Omental fat pad (tissue), 4 donors: ENCODE results near the gene C9orf50. TPM values are rescaled to one million over a fixed set of nuclear protein-coding genes. Genes with fewer than 3 reads are reported as not detected.
"Not testable (repeated sequence)": the region's sequence is repeated elsewhere in the genome, so short reads cannot be mapped to it uniquely, and the experiment has no call there.

Experiments
- ATAC-seq: fragments of 150-250 bp; one replicate; pipeline ENCODE4 v1.9.1; 2016; ENCODE audit warnings: mild to moderate bottlenecking, moderate library complexity; ENCODE audit not compliant: low FRiP score
- DNase-seq: peaks from one replicate; pipeline ENCODE4 v3.0.0-alpha.2; 2019; ENCODE audit warnings: low spot score
- CTCF ChIP-seq, 3 donors: fragments of 450-650 bp; IDR thresholded peaks; one replicate each; pipeline ENCODE4 v1.5.1; 2016 to 2017; ENCODE audit warnings: antibody characterized with exemption in 3 of 3, mild to moderate bottlenecking in 3 of 3, moderate library complexity in 2 of 3
- total RNA-seq, 4 donors: library from RNA; depleted of rRNA; stranded (reverse); fragments of >200 nt; gene quantifications; one replicate each; pipeline ENCODE4 v1.1.0, GENCODE V29; 2016

The C9orf50 gene
- total RNA-seq, 4 donors from 2014 or later = not detected

GRCh38 chr9:129665814-129666520 is 45.1 kb upstream of the C9orf50 start:
- TF ChIP-seq CTCF (IDR thresholded peaks at IDR 0.05) = no peak
- ATAC-seq = no peak

GRCh38 chr9:129665389-129665775 is 44.5 kb upstream of the C9orf50 start, which contains the start of gene PRRX2:
TSS of gene PRRX2 (plus strand) at chr9:129665647. CDS start at chr9:129665868, 221 bp downstream.
- TF ChIP-seq CTCF (IDR thresholded peaks at IDR 0.05) = no peak
- no peak for DNase-seq
- ATAC-seq = peak; percentile 63

More at GRCh38 chr9:129665814-129666520, 45.1 kb upstream of the C9orf50 start:
- DNase-seq = no peak

- DNase-seq (no peak), ATAC-seq (peak; percentile 30)
- no peak for TF ChIP-seq CTCF (IDR thresholded peaks at IDR 0.05)
These were observed 44.0 kb upstream of the C9orf50 start for GRCh38 chr9:129664746-129665388.

GRCh38 chr9:129662239-129662638 is 41.3 kb upstream of the C9orf50 start:
- not testable (repeated sequence) for ATAC-seq, DNase-seq

- no peak for ATAC-seq
- no peak for TF ChIP-seq CTCF (IDR thresholded peaks at IDR 0.05)
These were observed 40.1 kb upstream of the C9orf50 start for GRCh38 chr9:129661029-129661428.

GRCh38 chr9:129656795-129657390 is 36.0 kb upstream of the C9orf50 start:
- no peak for ATAC-seq
- no peak for DNase-seq
- no peak for TF ChIP-seq CTCF (IDR thresholded peaks at IDR 0.05)

More at GRCh38 chr9:129661029-129661428, 40.1 kb upstream of the C9orf50 start:
- no peak for DNase-seq

GRCh38 chr9:129655696-129656095 is 34.8 kb upstream of the C9orf50 start:
- DNase-seq (no peak), ATAC-seq (no peak)
- TF ChIP-seq CTCF (IDR thresholded peaks at IDR 0.05) = no peak
